Ammon's horn (tissue), 1 donor: ENCODE data around the gene HSPB6.
"Not testable (repeated sequence)": the region's sequence is repeated elsewhere in the genome, so short reads cannot be mapped to it uniquely, and the experiment has no call there.

Source experiments
- DNase-seq: peaks from one replicate; pipeline ENCODE4 v3.0.0-alpha.2; 2016; ENCODE audit warnings: low spot score

The HSPB6 gene

GRCh38 chr19:35786299-35787160 is 29.7 kb upstream of the HSPB6 start:
- no peak for DNase-seq

DNA sequence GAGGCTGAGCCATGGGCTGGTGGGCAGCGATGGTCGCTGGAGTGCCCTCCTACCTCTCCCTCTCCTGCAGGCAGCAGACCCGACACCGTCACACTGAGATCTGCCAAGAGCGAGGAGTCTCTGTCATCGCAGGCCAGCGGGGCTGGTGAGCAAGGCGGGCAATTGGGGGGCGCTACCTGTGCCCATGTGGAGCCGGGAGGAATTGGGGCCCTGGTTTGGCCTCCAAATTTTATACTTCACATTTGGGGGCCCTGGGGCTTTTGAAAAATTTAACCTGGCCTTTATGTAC is 28.5 kb upstream of the HSPB6 start:
- no peak for DNase-seq

DNA sequence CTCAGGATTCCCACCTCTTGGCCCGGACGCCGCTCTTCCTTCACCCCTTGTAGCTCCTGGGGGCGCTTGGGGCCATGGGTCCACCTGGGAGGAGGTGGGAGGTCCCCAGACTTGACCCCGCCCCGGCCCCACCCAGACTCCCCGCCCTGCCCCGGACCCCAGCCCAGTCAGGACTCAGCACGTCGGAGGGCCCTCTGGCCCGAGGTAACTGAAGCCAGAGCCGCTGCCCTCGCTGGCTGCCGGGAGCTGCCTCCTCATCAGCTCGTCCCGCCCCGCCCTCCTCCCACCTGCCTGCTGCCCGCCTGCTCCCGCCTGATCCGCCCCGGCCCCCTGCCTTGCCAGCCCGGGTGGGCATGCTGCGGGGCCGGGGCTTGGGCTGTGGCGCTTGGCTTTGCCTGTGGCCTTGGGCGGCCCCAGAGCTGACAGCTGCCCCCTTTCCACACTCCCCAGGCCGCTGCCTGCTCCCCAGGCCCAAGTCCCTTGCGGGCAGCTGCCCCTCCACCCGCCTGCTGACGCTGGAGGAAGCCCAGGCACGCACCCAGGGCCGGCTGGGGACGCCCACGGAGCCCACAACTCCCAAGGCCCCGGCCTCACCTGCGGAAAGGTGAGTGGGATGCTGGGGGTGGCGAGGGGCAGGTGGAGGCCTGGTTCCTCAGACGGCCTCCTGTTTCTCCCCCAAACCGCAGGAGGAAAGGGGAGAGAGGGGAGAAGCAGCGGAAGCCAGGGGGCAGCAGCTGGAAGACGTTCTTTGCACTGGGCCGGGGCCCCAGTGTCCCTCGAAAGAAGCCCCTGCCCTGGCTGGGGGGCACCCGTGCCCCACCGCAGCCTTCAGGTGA is 27.9 kb upstream of the HSPB6 start:
- no peak for DNase-seq

- no peak for DNase-seq
Measured at GRCh38 chr19:35783469-35784434, 26.9 kb upstream of the HSPB6 start.

GRCh38 chr19:35782589-35782988 is 25.8 kb upstream of the HSPB6 start:
- DNase-seq = no peak

DNA sequence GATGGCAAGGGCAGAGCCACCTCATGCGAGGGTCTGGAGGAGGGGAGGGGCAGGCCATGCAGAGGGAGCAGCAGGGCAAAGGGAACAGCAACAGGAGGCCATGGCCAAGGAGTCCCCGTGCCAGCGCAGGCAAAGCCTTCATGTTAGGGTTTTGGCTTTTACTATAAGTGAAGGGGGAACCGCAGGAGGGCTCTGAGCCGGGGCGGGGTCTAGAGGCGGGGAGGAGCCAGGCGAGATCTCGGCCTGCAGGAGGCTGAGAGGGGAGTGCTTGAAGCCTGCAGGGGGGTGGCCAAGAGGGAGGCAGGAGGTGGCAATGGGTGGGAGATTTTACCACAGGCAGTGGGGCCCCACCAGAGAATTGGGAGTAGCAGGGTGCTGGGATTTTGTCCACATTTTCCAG is 24.8 kb upstream of the HSPB6 start:
- DNase-seq = no peak

DNA sequence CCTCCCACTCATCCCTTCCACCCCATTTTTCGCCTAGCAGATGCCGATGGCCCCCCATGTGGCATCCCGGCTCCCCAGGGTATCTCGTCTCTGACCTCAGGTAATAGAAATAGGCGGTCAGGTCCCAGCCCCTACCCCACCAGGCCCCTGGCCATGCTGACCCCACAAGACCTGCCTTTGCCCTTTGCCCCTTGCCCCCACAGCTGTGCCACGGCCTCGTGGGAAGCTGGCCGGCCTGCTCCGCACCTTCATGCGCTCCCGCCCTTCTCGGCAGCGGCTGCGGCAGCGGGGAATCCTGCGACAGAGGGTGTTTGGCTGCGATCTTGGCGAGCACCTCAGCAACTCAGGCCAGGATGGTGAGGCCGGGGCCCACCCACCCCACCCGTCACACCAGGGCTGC is 23.9 kb upstream of the HSPB6 start:
- no peak for DNase-seq

GRCh38 chr19:35780058-35780457 is 23.2 kb upstream of the HSPB6 start:
- DNase-seq = no peak

DNA sequence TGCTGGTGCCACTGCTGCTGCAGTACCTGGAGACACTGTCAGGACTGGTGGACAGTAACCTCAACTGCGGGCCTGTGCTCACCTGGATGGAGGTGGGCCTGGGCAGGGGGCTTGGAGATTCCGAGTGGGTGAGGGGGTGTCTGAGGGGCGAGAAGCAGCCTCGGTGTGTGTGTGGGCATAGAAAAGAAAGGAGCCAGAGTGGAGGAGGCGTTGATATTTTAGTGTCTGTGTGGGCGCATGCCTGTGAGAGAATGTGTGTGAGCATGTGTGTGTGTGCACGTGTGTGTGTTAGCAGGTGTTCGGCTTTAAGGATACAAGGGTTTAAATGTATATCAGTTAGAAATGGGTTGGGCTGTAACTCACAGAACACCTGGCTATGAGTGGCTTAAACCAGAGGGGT is 22.2 kb upstream of the HSPB6 start:
- no peak for DNase-seq

DNA sequence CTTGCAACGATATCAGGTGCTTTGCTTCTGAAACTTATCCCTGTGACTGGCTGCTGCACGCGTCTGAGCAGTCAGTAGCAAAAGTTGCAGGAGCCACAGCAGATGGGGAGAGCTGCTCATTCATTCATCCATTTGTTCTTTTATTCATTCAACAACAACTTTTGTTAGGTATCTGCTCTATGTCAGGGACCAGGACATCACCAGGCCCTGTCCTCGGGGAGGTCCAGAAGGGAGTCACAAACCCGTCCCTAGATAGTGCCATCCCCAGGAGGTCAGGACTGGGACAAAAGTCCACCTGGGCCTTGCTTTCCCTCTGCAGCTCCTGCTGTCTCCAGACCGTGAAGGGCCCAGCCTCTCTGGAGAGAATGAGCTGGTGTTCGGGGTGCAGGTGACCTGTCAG is 21.1 kb upstream of the HSPB6 start:
- no peak for DNase-seq

DNA sequence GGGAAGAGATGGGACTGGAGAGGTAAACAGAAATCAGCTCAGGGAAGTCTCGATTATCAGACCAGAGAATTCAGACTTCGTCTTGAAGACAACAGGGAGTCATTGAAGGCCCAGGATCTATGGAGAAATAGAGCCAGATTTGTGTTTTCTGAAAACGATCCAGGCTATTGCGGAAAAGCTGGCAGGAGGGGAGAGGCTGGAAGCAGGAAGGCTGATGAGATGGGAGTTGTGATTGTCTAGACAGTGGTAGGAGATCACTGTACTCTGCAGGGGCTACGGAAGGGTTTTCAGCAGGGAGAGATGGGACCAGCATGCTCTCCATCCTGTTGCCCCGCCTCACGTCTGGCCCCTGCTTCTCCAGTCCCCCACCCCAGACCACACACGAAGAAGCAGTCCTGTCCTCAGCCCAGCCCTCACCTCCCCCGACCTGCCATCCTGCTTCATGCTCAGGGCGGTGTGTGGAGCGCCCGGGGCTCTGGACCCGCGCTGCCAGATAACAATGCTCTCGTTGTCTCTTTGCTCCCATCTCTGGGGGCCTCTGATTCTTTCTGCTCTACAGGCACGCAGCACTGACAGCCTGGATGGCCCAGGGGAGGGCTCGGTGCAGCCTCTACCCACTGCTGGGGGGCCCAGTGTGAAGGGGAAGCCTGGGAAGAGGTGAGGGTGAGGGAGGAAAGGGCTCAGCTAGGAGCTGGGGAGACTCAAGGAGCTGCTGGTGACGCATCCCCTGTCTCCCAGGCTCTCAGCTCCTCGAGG is 20.4 kb upstream of the HSPB6 start:
- peak; percentile 57 for DNase-seq

GRCh38 chr19:35776102-35776788 is 19.4 kb upstream of the HSPB6 start:
- DNase-seq = no peak

GRCh38 chr19:35775298-35776101 is 18.7 kb upstream of the HSPB6 start, which contains the start of gene ARHGAP33:
Gene ARHGAP33 (plus strand): TSS chr19:35775564. CDS start chr19:35775659, 95 bp downstream.
- peak; percentile 98 for DNase-seq

GRCh38 chr19:35775046-35775297 is 18.1 kb upstream of the HSPB6 start:
- no peak for DNase-seq

DNA sequence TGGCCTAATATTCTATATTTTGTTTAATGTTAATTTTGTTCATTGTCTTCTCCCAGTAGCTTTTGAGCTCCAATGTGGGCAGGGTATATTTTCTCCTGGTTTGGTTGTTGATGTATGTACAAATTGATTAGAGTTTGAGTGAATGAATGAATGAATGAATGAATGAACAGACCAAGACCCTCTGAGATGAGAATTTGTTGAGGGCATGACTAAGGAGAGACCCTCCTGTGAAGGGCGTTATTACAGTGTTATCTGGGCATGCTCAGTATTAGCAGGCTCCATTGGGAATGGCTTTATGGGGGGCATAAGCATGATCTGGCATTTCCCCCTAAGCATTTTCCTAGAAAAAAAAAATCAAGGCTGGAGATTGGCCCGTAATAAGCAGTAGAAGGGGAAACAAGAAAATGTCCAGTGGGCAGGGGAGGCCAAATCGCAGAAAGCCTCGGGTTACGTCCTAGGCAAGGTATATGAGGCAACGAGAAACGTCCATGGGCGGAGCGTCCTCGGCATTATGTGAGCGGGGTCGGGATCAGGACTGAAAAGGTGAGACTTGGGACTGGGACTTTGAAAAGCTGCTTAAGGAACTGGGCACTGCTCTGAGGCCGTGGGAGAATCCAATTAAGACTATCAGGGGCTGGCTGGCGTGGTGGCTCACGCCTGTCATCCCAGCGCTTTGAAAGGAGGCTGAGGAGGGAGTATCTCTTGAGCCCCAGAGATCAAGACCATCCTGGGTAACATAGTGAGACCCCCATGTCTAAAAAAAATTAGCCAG is 17.6 kb upstream of the HSPB6 start:
- no peak for DNase-seq

DNA sequence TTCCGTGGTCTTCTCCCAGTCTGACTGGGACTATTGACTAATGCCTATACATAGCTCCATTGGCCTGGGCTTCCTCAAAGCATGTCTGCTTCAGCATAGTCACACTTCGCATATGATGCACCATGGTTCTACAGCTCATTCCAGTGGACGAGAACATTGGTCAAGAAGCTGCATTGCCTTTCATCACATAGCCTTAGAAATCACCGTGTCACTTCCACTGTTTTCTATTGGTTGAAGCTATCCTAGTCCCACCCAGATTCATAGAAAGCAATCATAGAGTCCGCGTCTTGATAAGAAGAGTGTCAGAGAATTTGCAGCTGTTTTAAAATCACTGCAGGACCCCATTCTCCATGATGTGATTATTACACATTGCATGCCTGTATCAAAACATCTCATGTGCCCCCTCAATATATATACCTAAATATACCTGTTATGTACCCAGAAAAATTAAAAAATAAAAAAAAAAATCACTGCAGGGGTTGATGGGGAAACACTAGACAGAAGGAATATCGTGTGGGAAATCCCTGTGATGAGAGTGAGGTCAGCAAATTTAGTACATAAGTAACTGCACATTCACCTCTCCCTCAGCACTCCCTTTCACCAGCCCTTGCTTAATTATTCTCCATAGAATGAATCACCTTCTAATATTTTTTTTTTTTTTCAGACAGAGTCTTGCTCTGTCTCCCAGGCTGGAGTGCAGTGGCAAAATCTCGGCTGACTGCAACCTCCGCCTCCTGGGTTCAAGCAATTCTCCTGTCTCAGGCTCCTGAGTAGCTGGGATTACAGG is 16.4 kb upstream of the HSPB6 start:
- no peak for DNase-seq

- not testable (repeated sequence) for DNase-seq
Measured at GRCh38 chr19:35772362-35772761, 15.5 kb upstream of the HSPB6 start.

DNA sequence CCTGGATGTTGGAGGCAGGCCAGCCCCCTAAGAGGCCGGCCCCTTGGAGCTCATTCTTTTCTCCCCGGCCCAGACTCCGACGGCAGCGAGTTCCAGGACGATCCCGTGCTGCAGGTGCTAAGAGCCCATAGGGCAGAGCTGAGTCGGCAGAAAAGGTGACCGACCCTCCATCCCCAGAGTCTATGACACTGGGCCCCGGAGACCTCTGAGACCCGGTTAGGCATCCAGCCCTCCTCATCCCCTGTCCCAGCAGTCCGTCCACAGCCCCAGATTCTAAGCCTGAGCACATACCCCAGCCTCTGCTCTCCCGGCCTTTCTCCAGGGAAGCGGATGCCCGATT is 11.2 kb upstream of the HSPB6 start:
- no peak for DNase-seq
